Cardiac muscle cell (in vitro differentiated cells and primary cell): ENCODE data around the gene HNRNPA3. TPM values are rescaled to one million over a fixed set of nuclear protein-coding genes. Genes with fewer than 3 reads are reported as not detected.

Experiments used
- DNase-seq, 2 donors: peaks; one replicate each; pipeline versions ENCODE4 v3.0.0 to v3.0.0-alpha.2; 2010 to 2017; ENCODE audit warnings: low read depth in 1 of 2, low spot score in 1 of 2
- H3K27ac ChIP-seq: fragments of 200-600 bp; sonication (generic); 2 replicates; pipeline ENCODE4 v1.5.1; 2016
- H3K27me3 ChIP-seq: fragments of 200-600 bp; sonication (generic); 2 replicates; pipeline ENCODE4 v1.6.0; 2016; ENCODE audit warnings: control low read depth
- H3K36me3 ChIP-seq: fragments of 200-600 bp; sonication (generic); 2 replicates; pipeline ENCODE4 v1.5.1; 2016; ENCODE audit warnings: control low read depth
- H3K4me1 ChIP-seq: fragments of 200-600 bp; sonication (generic); 2 replicates; pipeline ENCODE4 v1.8.1; 2017; ENCODE audit warnings: low read depth, mild to moderate bottlenecking, mixed run types
- H3K4me3 ChIP-seq: fragments of 200-600 bp; sonication (generic); 2 replicates; pipeline ENCODE4 v1.5.1; 2016; ENCODE audit warnings: mild to moderate bottlenecking
- H3K9me3 ChIP-seq: fragments of 200-600 bp; sonication (generic); 2 replicates; pipeline ENCODE4 v1.5.1; 2017; ENCODE audit warnings: low read depth, mild to moderate bottlenecking, control low read depth
- CTCF ChIP-seq: IDR thresholded peaks from 2 replicates; pipeline ENCODE4 v1.5.1; 2012; ENCODE audit warnings: low read depth, mild to moderate bottlenecking, low read length
- polyA plus RNA-seq: library from polyadenylated mRNA; unstranded; fragments of >200 nt; fragmentation: Nextera tagmentation; extraction: Ambion mirVana; gene quantifications from 2 replicates; pipeline ENCODE4 v1.2.1, GENCODE V29; 2016
- total RNA-seq: library from RNA; depleted of rRNA; stranded (reverse); fragments of >200 nt; gene quantifications from 2 replicates; pipeline ENCODE4 v1.2.3, GENCODE V29; 2016

The HNRNPA3 gene
- total and polyA plus RNA-seq, 2 experiments from 2014 or later = 78.6 to 81.7 TPM

GRCh38 chr2:177261116-177262060, 48.8 kb downstream of the HNRNPA3 start:
- H3K4me3 ChIP-seq = peak overlapping the region; percentile 96
- peak overlapping the region; percentile 37 for H3K27ac ChIP-seq

GRCh38 chr2:177262092-177262491, 49.5 kb downstream of the HNRNPA3 start:
- DNase-seq = no peak
- Histone ChIP-seq H3K27me3 (no peaks in the 10 kb centered on the region), H3K27ac (peak overlapping the region; percentile 37), H3K36me3 (no peaks in the 10 kb centered on the region), H3K4me3 (peak overlapping the region; percentile 96), H3K9me3 (no peaks in the 10 kb centered on the region), H3K4me1 (peaks cover 36% of the 10 kb centered on the region)
- TF ChIP-seq CTCF = no peak

More at GRCh38 chr2:177261116-177262060, 48.8 kb downstream of the HNRNPA3 start:
- DNase-seq = peak in 1 of 2 donors; percentile 37
- Histone ChIP-seq H3K4me1 (peaks cover 37% of the 10 kb centered on the region), H3K9me3 (no peaks in the 10 kb centered on the region), H3K36me3 (no peaks in the 10 kb centered on the region), H3K27me3 (no peaks in the 10 kb centered on the region)
- TF ChIP-seq CTCF = no peak

- Histone ChIP-seq H3K4me3 (peak overlapping the region; percentile 96), H3K9me3 (no peaks in the 10 kb centered on the region), H3K27me3 (no peaks in the 10 kb centered on the region), H3K27ac (peak overlapping the region; percentile 96), H3K4me1 (peaks cover 32% of the 10 kb centered on the region), H3K36me3 (no peaks in the 10 kb centered on the region)
- no peak for TF ChIP-seq CTCF
- no peak for DNase-seq
Observed at GRCh38 chr2:177262958-177263450, 50.4 kb downstream of the HNRNPA3 start.

- peak; percentile 99 for DNase-seq
- Histone ChIP-seq H3K9me3 (no peaks in the 10 kb centered on the region), H3K4me1 (peaks cover 32% of the 10 kb centered on the region), H3K27me3 (no peaks in the 10 kb centered on the region), H3K36me3 (no peaks in the 10 kb centered on the region), H3K4me3 (peak overlapping the region; percentile 96), H3K27ac (peak overlapping the region; percentile 96)
- TF ChIP-seq CTCF = peak; percentile 88
Observed at GRCh38 chr2:177263451-177264208, 51.0 kb downstream of the HNRNPA3 start.

GRCh38 chr2:177264209-177264692, 51.7 kb downstream of the HNRNPA3 start:
- Histone ChIP-seq H3K27me3 (no peaks in the 10 kb centered on the region), H3K4me3 (peak overlapping the region; percentile 96), H3K4me1 (peaks cover 32% of the 10 kb centered on the region), H3K27ac (peak overlapping the region; percentile 96), H3K36me3 (no peaks in the 10 kb centered on the region), H3K9me3 (no peaks in the 10 kb centered on the region)
- TF ChIP-seq CTCF = no peak
- DNase-seq = peak in 1 of 2 donors; percentile 62
